ENCODE data around the gene SCLY. TPM values are rescaled to one million over a fixed set of nuclear protein-coding genes. Genes with fewer than 3 reads are reported as not detected.

Gene SCLY
- total and polyA plus RNA-seq, 2 experiments from 2014 or later: 12.7 to 21.1 TPM

DNA sequence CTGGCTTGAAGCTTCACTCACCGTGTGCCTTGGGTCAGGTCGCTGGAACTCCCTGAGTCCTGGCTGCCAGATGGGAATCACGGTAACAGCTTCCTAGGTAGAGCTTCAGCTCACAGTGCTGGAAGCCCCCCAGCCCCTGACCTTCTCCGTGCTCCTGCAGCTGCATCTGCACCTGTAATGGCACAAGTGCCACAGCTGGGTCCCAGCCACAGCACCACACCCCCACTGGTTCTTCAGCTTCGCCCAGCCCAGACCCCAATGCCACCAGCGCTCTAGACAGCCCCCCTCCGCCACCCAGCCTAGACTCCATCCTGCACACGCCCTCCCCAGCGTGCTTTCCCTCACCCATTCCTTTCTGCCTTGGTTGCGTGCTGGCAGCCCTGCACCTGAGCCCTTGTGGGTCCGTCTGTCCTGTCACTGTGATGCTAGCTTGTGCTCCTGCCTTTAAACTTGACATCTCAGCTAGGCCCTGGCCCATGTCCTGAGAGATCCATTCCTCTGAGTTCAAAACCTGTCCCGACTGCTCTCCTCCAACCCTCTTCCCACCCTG is 31.8 kb downstream of the SCLY start:
- H4K20me1 ChIP-seq (ENCODE audit: insufficient read depth, poor library complexity, severe bottlenecking): no peaks in the 10 kb centered on the region
- H2AFZ ChIP-seq: no peak overlapping the region
- WGBS (ENCODE audit: low lambda C conversion rate, missing lambda C conversion rate): 98% methylated on average over 10 of the region's 12 CpGs
- TF ChIP-seq, protein P1, sequence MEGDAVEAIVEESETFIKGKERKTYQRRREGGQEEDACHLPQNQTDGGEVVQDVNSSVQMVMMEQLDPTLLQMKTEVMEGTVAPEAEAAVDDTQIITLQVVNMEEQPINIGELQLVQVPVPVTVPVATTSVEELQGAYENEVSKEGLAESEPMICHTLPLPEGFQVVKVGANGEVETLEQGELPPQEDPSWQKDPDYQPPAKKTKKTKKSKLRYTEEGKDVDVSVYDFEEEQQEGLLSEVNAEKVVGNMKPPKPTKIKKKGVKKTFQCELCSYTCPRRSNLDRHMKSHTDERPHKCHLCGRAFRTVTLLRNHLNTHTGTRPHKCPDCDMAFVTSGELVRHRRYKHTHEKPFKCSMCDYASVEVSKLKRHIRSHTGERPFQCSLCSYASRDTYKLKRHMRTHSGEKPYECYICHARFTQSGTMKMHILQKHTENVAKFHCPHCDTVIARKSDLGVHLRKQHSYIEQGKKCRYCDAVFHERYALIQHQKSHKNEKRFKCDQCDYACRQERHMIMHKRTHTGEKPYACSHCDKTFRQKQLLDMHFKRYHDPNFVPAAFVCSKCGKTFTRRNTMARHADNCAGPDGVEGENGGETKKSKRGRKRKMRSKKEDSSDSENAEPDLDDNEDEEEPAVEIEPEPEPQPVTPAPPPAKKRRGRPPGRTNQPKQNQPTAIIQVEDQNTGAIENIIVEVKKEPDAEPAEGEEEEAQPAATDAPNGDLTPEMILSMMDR (IDR thresholded peaks at IDR 0.05; ENCODE audit: poor library complexity): no peak
- TF ChIP-seq EZH2 (IDR thresholded peaks at IDR 0.05; ENCODE audit: borderline replicate concordance) (no peak), EZH2phosphoT487 (IDR thresholded peaks at IDR 0.05; ENCODE audit: low read depth, severe bottlenecking, unreplicated experiment) (no peak)
- no peak for DNase-seq (ENCODE audit: low spot score)
- H3K79me2 ChIP-seq: no peaks in the 10 kb centered on the region
- H3K4me1 ChIP-seq (ENCODE audit: insufficient read depth): no peaks in the 10 kb centered on the region
- no peaks in the 10 kb centered on the region for H3K27me3 ChIP-seq
- H3K4me3 ChIP-seq: no peak overlapping the region
- H3K9me2 ChIP-seq (replicated peaks; ENCODE audit: insufficient read depth): no peaks in the 10 kb centered on the region
- H3K9me3 ChIP-seq (ENCODE audit: low read depth): no peaks in the 10 kb centered on the region
- H3K27ac ChIP-seq: no peak overlapping the region
- H3K36me3 ChIP-seq (replicated peaks; ENCODE audit: insufficient read depth, low read depth): no peaks in the 10 kb centered on the region
- no peak overlapping the region for H3K4me2 ChIP-seq

DNA sequence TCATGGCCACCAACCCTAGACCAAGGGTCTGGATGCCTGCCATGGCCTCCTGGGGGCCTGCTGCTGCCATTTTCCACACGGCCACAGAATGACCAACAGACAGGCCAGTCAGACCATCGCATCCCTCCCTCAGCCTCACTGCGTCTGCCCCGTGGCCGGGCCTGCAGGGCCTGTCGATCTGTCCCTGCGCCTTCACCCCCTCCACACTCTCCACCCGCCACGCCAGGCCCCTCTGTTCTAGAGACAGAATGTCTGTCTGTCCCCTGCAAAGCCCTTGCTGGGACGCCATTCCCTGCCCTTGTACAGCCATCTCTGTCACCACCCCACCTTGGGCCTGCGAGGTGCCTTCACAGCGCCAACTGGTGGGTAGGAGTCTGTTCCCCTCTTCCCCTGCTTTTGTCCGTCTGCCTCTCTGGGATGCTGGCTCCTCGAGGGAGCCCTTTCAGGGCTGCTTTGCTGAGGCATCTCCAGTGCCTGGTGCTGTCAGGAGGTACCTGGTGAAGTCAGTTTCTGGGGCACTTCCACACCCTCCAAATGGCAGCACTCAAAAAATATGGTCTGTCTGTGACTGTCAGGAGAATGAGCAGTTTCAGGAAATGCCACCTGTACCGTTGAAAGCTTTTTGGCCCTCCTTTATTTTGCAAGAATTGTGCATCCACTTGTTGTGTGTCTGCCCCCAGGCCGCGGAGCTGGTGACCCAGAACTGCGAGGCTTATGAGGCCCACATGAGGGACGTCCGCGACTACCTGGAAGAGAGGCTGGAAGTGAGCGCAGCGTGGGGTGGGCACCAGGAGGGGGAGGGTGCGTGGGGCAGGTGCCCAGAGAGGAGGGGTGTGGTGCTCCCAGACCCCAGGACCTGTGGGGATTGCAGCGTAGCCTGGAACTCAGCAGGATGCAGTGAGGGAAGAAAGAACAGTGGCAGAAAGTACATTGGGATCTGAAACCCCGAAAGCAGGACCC is 32.7 kb downstream of the SCLY start:
- H3K36me3 ChIP-seq (replicated peaks; ENCODE audit: insufficient read depth, low read depth): no peaks in the 10 kb centered on the region
- no peak overlapping the region for H3K4me3 ChIP-seq
- 90% methylated on average over 25 of the region's 26 CpGs for WGBS (ENCODE audit: low lambda C conversion rate, missing lambda C conversion rate)
- H3K27ac ChIP-seq: no peak overlapping the region
- no peaks in the 10 kb centered on the region for H3K79me2 ChIP-seq
- H3K27me3 ChIP-seq: no peaks in the 10 kb centered on the region
- H3K9me2 ChIP-seq (replicated peaks; ENCODE audit: insufficient read depth): no peaks in the 10 kb centered on the region
- TF ChIP-seq EZH2phosphoT487 (IDR thresholded peaks at IDR 0.05; ENCODE audit: low read depth, severe bottlenecking, unreplicated experiment) (no peak), EZH2 (IDR thresholded peaks at IDR 0.05; ENCODE audit: borderline replicate concordance) (no peak)
- TF ChIP-seq, protein P1 (IDR thresholded peaks at IDR 0.05; ENCODE audit: poor library complexity): no peak
- no peak overlapping the region for H2AFZ ChIP-seq
- no peaks in the 10 kb centered on the region for H4K20me1 ChIP-seq (ENCODE audit: insufficient read depth, poor library complexity, severe bottlenecking)
- no peaks in the 10 kb centered on the region for H3K4me1 ChIP-seq (ENCODE audit: insufficient read depth)
- no peak overlapping the region for H3K4me2 ChIP-seq
- no peaks in the 10 kb centered on the region for H3K9me3 ChIP-seq (ENCODE audit: low read depth)
- DNase-seq (ENCODE audit: low spot score): no peak

DNA sequence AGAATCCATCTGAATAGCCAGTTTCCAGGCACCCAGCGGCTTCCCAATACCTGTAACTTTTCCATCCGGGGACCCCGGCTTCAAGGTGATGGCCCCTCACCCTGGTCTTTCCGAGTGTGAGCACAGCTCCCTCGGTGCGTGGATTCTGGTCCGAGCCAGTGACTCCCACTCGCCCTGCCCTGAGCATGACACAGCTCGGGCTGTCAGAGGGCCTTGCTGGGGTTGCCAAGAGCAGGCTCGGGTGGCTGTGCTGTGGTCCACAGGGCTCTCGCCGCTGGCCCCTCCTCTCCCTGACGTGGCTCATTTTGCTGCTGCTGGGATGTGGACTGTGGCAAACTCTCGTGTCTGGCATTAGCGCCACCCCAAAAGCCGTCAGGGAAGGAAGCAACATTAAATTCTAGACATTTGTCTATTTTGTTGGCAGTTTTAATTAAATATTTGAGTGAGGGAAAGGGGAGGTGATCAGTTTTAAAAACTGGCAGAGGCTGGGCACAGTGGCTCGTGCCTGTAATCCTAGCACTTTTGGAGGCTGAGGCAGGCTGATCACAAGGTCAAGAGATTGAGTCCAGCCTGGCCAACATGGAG is 33.7 kb downstream of the SCLY start:
- H3K79me2 ChIP-seq: no peaks in the 10 kb centered on the region
- H2AFZ ChIP-seq: no peak overlapping the region
- 94% methylated on average over 17 of the region's 17 CpGs for WGBS (ENCODE audit: low lambda C conversion rate, missing lambda C conversion rate)
- no peak overlapping the region for H3K27ac ChIP-seq
- no peaks in the 10 kb centered on the region for H4K20me1 ChIP-seq (ENCODE audit: insufficient read depth, poor library complexity, severe bottlenecking)
- H3K36me3 ChIP-seq (replicated peaks; ENCODE audit: insufficient read depth, low read depth): no peaks in the 10 kb centered on the region
- no peak overlapping the region for H3K4me2 ChIP-seq
- no peaks in the 10 kb centered on the region for H3K9me2 ChIP-seq (replicated peaks; ENCODE audit: insufficient read depth)
- no peak for TF ChIP-seq EZH2phosphoT487 (IDR thresholded peaks at IDR 0.05; ENCODE audit: low read depth, severe bottlenecking, unreplicated experiment)
- TF ChIP-seq EZH2 (IDR thresholded peaks at IDR 0.05; ENCODE audit: borderline replicate concordance): no peak
- TF ChIP-seq, protein P1 (IDR thresholded peaks at IDR 0.05; ENCODE audit: poor library complexity): no peak
- H3K27me3 ChIP-seq: no peaks in the 10 kb centered on the region
- H3K9me3 ChIP-seq (ENCODE audit: low read depth): no peaks in the 10 kb centered on the region
- DNase-seq (ENCODE audit: low spot score): no peak
- H3K4me1 ChIP-seq (ENCODE audit: insufficient read depth): no peaks in the 10 kb centered on the region
- H3K4me3 ChIP-seq: no peak overlapping the region

Data from hepatocyte (in vitro differentiated cells).